H9 (cell line): ENCODE results near the gene YIPF2. TPM values are rescaled to one million over a fixed set of nuclear protein-coding genes. Genes with fewer than 3 reads are reported as not detected.

Experiments
- DNase-seq: peaks from one replicate; pipeline ENCODE4 v3.0.0-alpha.2; 2017
- H2AFZ ChIP-seq: one replicate; pipeline ENCODE4 v1.6.1; 2013; ENCODE audit warnings: mild to moderate bottlenecking, low read length, control low read depth, moderate library complexity
- H2AK5ac ChIP-seq: 2 replicates; pipeline ENCODE4 v1.6.1; 2013; ENCODE audit warnings: low read length, control low read depth, mixed read lengths; ENCODE audit not compliant: insufficient read length
- H2BK120ac ChIP-seq: one replicate; pipeline ENCODE4 v1.6.1; 2013; ENCODE audit warnings: low read depth, mild to moderate bottlenecking, low read length, control low read depth, inconsistent platforms; ENCODE audit not compliant: poor library complexity, severe bottlenecking
- H2BK12ac ChIP-seq: 2 replicates; pipeline ENCODE4 v1.6.1; 2013; ENCODE audit warnings: low read length, control low read depth, mixed read lengths, low read depth; ENCODE audit not compliant: insufficient read length
- H2BK15ac ChIP-seq: 2 replicates; pipeline ENCODE4 v1.6.1; 2013; ENCODE audit warnings: low read depth, low read length, control low read depth
- H2BK20ac ChIP-seq: one replicate; pipeline ENCODE4 v1.6.1; 2013; ENCODE audit warnings: low read depth, mild to moderate bottlenecking, low read length, control low read depth, inconsistent platforms; ENCODE audit not compliant: poor library complexity, severe bottlenecking
- H2BK5ac ChIP-seq: 2 replicates; pipeline ENCODE4 v1.6.1; 2013; ENCODE audit warnings: low read length, control low read depth, mixed read lengths; ENCODE audit not compliant: insufficient read length
- H3K14ac ChIP-seq: 2 replicates; pipeline ENCODE4 v1.6.1; 2013; ENCODE audit warnings: low read length, control low read depth; ENCODE audit not compliant: insufficient read depth
- H3K18ac ChIP-seq: 2 replicates; pipeline ENCODE4 v1.6.1; 2013; ENCODE audit warnings: low read depth, mild to moderate bottlenecking, mixed read lengths, low read length, control low read depth; ENCODE audit not compliant: insufficient read length
- H3K23ac ChIP-seq: 2 replicates; pipeline ENCODE4 v1.6.1; 2013; ENCODE audit warnings: low read length, control low read depth, mixed read lengths, low read depth; ENCODE audit not compliant: insufficient read length
- H3K23me2 ChIP-seq: 2 replicates; pipeline ENCODE4 v1.6.1; 2013; ENCODE audit warnings: low read depth, mild to moderate bottlenecking, mixed read lengths, low read length, control low read depth; ENCODE audit not compliant: insufficient read length, poor library complexity, severe bottlenecking
- H3K27ac ChIP-seq: 2 replicates; pipeline ENCODE4 v1.5.1; 2013; ENCODE audit warnings: low read length, control low read depth, mixed read lengths, low read depth; ENCODE audit not compliant: insufficient read length
- H3K27me3 ChIP-seq: 2 replicates; pipeline ENCODE4 v1.6.1; 2013; ENCODE audit warnings: low read length, control low read depth, inconsistent platforms; ENCODE audit not compliant: insufficient read depth
- H3K4ac ChIP-seq: 2 replicates; pipeline ENCODE4 v1.6.1; 2013; ENCODE audit warnings: low read depth, mild to moderate bottlenecking, control low read depth, inconsistent platforms, low read length, moderate library complexity
- H3K4me1 ChIP-seq: 2 replicates; pipeline ENCODE4 v1.6.1; 2013; ENCODE audit warnings: low read length, control low read depth, inconsistent platforms; ENCODE audit not compliant: insufficient read depth
- H3K4me2 ChIP-seq: 2 replicates; pipeline ENCODE4 v1.6.1; 2013; ENCODE audit warnings: low read length, control low read depth, mixed read lengths; ENCODE audit not compliant: insufficient read length, insufficient read depth
- H3K56ac ChIP-seq: 2 replicates; pipeline ENCODE4 v1.6.1; 2013; ENCODE audit warnings: low read depth, mild to moderate bottlenecking, mixed read lengths, low read length, control low read depth; ENCODE audit not compliant: insufficient read length
- H3K79me1 ChIP-seq: 2 replicates; pipeline ENCODE4 v1.6.1; 2013; ENCODE audit warnings: low read depth, mild to moderate bottlenecking, moderate library complexity, low read length, control low read depth, inconsistent platforms; ENCODE audit not compliant: insufficient read depth, poor library complexity, severe bottlenecking
- H3K79me2 ChIP-seq: 2 replicates; pipeline ENCODE4 v1.6.1; 2013; ENCODE audit warnings: low read length, control low read depth, inconsistent platforms; ENCODE audit not compliant: insufficient read depth
- H3K9ac ChIP-seq: 2 replicates; pipeline ENCODE4 v1.6.1; 2013; ENCODE audit warnings: low read length, control low read depth, mixed read lengths; ENCODE audit not compliant: insufficient read length; ENCODE audit errors: extremely low read depth
- H3K9me3 ChIP-seq: one replicate; pipeline ENCODE4 v1.6.1; 2013; ENCODE audit warnings: low read depth, low read length, inconsistent platforms; ENCODE audit not compliant: control insufficient read depth
- H3T11ph ChIP-seq: one replicate; pipeline ENCODE4 v1.6.1; 2013; ENCODE audit warnings: mild to moderate bottlenecking, low read length, control low read depth, inconsistent platforms
- H4K20me1 ChIP-seq: one replicate; pipeline ENCODE4 v1.6.1; 2013; ENCODE audit not compliant: control insufficient read depth, insufficient read length, insufficient read depth
- H4K5ac ChIP-seq: 2 replicates; pipeline ENCODE4 v1.6.1; 2013; ENCODE audit warnings: low read depth, mild to moderate bottlenecking, mixed read lengths, low read length, control low read depth; ENCODE audit not compliant: insufficient read length
- H4K8ac ChIP-seq: replicated peaks from 2 replicates; pipeline ENCODE4 v1.6.1; 2013; ENCODE audit warnings: low read length, control low read depth, mixed read lengths, low read depth; ENCODE audit not compliant: insufficient read length
- H4K91ac ChIP-seq: 2 replicates; pipeline ENCODE4 v1.6.1; 2013; ENCODE audit warnings: low read depth, mild to moderate bottlenecking, moderate library complexity, mixed read lengths, low read length, control low read depth; ENCODE audit not compliant: insufficient read length
- H3K27ac Mint-ChIP-seq, 3 experiments: 2 replicates in 2 of 3; 3 replicates in 1 of 3; pipeline ENCODE4 v1.8.0; 2020 to 2021; ENCODE audit warnings: mixed read lengths in 3 of 3, mild to moderate bottlenecking in 1 of 3, moderate library complexity in 1 of 3
- H3K27me3 Mint-ChIP-seq: 2 replicates; pipeline ENCODE4 v1.8.0; 2021; ENCODE audit warnings: low read depth, mild to moderate bottlenecking, moderate library complexity, mixed read lengths
- H3K36me3 Mint-ChIP-seq, 3 experiments: 2 replicates in 2 of 3; 3 replicates in 1 of 3; pipeline ENCODE4 v1.8.0; 2020 to 2021; ENCODE audit warnings: low read depth in 3 of 3, mixed read lengths in 3 of 3; ENCODE audit not compliant: insufficient read depth in 1 of 3
- H3K4me1 Mint-ChIP-seq, 2 experiments: 2 replicates each; pipeline ENCODE4 v1.8.0; 2020; ENCODE audit warnings: mixed read lengths in 2 of 2
- H3K4me3 Mint-ChIP-seq, 2 experiments: 2 replicates in 1 of 2; 3 replicates in 1 of 2; pipeline ENCODE4 v1.8.0; 2020 to 2021; ENCODE audit warnings: mild to moderate bottlenecking in 2 of 2, mixed read lengths in 2 of 2, moderate library complexity in 1 of 2
- H3K9me3 Mint-ChIP-seq, 2 experiments: 2 replicates in 1 of 2; 3 replicates in 1 of 2; pipeline ENCODE4 v1.8.0; 2020; ENCODE audit warnings: mild to moderate bottlenecking in 2 of 2, mixed read lengths in 2 of 2, moderate library complexity in 1 of 2
- CTCF ChIP-seq: fragments of 200-600 bp; sonication (generic); conservative IDR thresholded peaks from 3 replicates; pipeline ENCODE4 v1.8.0; 2021; ENCODE audit warnings: antibody characterized with exemption, mild to moderate bottlenecking
- WGBS: extraction: QIAGEN DNeasy Blood & Tissue Kit; methylation state at CpG from one replicate; pipeline ENCODE4 v1.1.7; 2013; ENCODE audit warnings: missing lambda C conversion rate, low lambda C conversion rate, mixed read lengths; ENCODE audit not compliant: insufficient read length; ENCODE audit errors: extremely low coverage; 5-methylcytosine and 5-hydroxymethylcytosine counted together
- total RNA-seq: library from RNA; stranded (reverse); gene quantifications from 2 replicates; pipeline ENCODE4 v1.2.1, GENCODE V29; 2021

The YIPF2 gene
- total RNA-seq, 1 experiment from 2014 or later, result 58.2 TPM

- no peak overlapping the region for H3K9ac ChIP-seq
- no peak overlapping the region for H3K27ac ChIP-seq
- no peak overlapping the region for H2BK15ac ChIP-seq
- no peak overlapping the region for H2AFZ ChIP-seq
- H2BK12ac ChIP-seq, result no peak overlapping the region
- H3K9me3 ChIP-seq, result no peaks in the 10 kb centered on the region
- H3T11ph ChIP-seq, result no peak overlapping the region
- no peak overlapping the region for H4K91ac ChIP-seq
- H3K4ac ChIP-seq, result no peak overlapping the region
- H4K8ac ChIP-seq, result no peak overlapping the region
- H3K4me1 ChIP-seq, result no peaks in the 10 kb centered on the region
- Mint-ChIP-seq H3K4me3 (no peak overlapping the region), H3K27me3 (no peaks in the 10 kb centered on the region), H3K9me3 (no peaks in the 10 kb centered on the region), H3K4me1 (no peaks in the 10 kb centered on the region), H3K36me3 (peaks cover 19 to 69% (median 58%) of the 10 kb centered on the region in 3 experiments; a peak in 6 of 7 replicates), H3K27ac (no peak overlapping the region)
- H2BK120ac ChIP-seq, result no peak overlapping the region
- H3K56ac ChIP-seq, result no peak overlapping the region
- no peak overlapping the region for H2BK20ac ChIP-seq
- H3K79me2 ChIP-seq, result no peaks in the 10 kb centered on the region
- H3K23me2 ChIP-seq, result no peaks in the 10 kb centered on the region
- WGBS, result no CpG with 5 or more reads among the region's 18 CpGs
- H3K23ac ChIP-seq, result no peak overlapping the region
- peak; percentile 14 for DNase-seq
- H3K18ac ChIP-seq, result no peak overlapping the region
- no peak overlapping the region for H2AK5ac ChIP-seq
- no peak overlapping the region for H2BK5ac ChIP-seq
- H3K14ac ChIP-seq, result no peak overlapping the region
- H3K79me1 ChIP-seq, result no peaks in the 10 kb centered on the region
- no peak for TF ChIP-seq CTCF
- H3K4me2 ChIP-seq, result no peak overlapping the region
- no peak overlapping the region for H4K5ac ChIP-seq
- no peaks in the 10 kb centered on the region for H4K20me1 ChIP-seq
- H3K27me3 ChIP-seq, result no peaks in the 10 kb centered on the region
Measured at GRCh38 chr19:10912619-10913018, 15.8 kb downstream of the YIPF2 start.
